ENCODE results near the gene FAM25A.

Gene FAM25A

DNA sequence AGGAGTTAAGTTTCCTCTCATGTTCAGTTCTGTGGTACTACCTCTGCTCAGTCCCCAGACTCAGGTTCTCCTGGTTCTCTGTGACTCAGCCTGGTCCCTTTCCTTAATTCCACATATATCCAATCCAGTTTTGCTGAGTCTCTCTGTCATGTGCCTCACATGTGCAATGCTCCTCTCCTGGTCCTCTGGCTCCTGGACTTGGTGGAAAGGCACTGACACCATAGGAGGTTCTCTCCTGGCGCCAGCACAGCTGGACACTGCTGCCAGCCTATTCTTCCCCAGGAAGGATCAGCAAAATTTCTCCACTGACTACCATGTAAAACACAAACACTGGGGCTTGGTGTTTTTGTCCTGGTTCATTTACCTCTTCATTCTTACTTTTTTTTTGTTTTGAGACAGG is 46.8 kb downstream of the FAM25A start:
- no peak for DNase-seq

DNA sequence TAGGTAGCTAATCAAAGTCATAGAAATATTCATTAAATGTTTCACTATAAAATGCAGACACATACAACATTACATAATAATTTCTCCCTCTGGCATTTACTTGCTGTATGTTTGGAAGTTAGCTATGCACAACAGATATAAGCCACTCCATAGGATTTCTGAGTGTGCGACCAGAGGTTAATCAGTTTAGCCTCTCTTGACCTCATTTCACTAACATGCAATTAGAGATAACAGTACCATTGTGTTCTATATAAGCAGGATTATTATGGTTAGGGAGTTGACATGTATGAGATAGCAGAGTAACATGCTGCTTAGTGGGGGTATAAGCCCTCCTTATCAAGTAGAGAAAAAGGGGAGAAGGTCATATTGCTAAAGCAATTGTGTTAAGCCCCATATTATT is 48.2 kb downstream of the FAM25A start:
- DNase-seq = no peak

- no peak for DNase-seq
Measured at GRCh38 chr10:87072449-87072848, 52.4 kb downstream of the FAM25A start.

Measured in NCI-H187 treated with DMSO at 0.1 percent for 48 hours (cell line).